ENCODE results near the gene SLC22A17.

SLC22A17 gene

DNA sequence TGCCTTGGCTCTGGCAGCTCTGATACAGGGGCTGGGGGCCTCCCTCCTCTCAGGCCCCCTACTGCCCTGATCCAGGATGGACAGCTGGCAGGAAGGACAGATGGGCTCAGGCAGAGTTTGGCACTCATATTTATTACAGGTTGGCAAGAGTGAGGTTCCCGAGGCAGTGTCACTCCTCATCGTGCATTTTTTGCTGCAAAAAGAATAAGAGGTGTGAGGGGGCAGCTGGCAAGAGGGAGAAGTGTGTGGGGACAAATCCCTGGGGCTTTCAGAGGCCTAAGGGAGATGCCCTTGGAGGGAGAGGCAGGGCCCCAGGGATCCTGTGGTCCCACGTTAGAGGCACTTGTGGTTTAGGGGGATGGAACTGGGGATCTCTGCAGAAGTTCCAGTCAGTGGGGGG lies 29.2 kb upstream of the SLC22A17 start:
- no peak for DNase-seq (ENCODE audit: low spot score)

DNA sequence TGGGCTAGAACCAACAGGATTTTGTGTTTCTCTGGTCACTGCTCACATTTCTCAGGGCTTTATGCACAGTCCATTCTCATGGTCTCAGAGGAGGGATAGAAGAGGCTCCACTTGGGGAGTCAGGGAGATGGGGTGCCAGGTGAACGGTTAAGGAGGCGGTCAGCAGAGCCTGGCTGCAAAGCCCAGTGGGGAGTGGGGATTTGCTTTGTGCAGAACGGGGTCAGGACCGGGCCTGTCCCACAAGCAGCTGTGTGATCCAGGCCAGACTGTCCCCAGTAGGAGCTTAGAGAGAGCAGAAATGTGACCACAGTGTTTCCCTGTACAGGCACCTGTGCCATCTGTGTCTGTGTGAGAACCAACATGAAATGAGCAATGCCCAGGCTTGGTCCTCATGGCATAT lies 28.3 kb upstream of the SLC22A17 start:
- DNase-seq (ENCODE audit: low spot score), result no peak

DNA sequence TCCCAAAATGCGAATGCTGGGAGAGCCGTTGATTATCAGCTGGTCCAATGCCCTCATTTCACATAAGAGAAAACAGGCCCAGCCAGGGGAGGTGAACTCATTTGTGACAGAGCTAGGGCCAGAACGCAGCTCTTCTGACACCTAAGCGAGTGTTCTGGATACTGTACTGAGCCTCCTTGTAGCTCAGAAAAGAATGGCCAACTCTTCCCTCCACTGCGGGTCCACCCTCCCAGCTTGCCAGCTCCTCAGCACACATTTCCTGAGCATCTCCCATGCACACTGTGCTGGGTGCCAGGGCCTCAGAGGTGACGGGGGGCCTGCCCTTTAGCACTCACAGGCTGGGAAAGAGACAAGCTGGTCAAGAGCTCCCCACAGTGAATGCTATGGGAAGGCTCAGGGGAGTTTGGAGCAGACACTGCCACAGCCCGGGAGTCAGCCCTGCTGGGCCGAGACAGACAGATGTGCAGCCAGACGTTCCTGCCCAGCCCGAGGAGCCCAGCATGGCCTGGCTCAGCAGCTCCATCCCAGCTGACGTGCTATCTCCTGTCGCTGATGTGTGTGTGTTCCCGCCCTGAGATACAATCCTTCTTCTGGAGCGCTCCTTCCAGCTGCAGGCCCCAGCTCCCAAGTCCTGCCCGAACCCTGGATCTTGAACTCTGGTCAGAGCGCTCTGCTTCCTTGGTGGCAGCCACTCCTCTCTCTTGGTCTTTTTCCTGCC lies 27.7 kb upstream of the SLC22A17 start:
- no peak for DNase-seq (ENCODE audit: low spot score)

DNA sequence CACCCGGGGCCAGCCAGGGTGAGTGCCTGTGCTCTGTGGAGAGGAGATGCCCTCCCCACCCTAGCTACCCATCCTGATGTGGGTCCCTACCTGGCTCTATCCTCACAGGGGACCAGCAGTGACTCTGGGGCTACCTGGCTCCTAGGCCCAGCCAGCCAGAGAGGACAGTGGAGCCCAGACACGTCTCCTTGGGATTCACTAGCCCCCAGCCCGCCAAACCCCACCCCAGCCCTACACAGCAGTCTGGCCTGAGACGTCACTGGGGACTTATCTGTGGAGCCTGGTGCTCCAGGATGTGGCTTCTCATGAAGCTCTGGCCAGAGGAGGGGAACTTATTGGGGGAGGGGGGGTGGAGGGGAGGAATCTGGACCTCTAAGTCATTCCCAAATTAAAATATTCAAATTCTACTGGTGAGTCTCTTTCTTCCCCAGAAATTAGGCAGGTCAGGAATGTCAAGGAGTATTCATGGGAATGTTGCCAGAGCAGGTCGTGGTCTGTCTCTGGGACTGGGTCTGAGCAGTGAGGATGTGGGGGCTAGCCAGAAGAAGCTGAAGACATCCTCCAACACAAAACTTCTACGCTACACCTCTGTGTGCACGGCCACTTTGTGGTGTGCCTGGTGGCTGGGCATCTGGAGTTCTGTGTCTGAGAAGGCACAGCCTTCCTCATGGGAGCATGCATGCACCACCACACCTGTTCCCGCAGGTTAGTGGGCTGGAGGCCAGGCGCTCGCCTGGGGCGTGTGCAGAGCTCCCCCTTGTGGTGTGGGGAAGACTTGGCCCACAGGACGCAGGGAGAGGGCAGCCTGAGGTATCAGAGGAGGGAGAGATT lies 26.9 kb upstream of the SLC22A17 start:
- DNase-seq (ENCODE audit: low spot score), result peak; percentile 54

DNA sequence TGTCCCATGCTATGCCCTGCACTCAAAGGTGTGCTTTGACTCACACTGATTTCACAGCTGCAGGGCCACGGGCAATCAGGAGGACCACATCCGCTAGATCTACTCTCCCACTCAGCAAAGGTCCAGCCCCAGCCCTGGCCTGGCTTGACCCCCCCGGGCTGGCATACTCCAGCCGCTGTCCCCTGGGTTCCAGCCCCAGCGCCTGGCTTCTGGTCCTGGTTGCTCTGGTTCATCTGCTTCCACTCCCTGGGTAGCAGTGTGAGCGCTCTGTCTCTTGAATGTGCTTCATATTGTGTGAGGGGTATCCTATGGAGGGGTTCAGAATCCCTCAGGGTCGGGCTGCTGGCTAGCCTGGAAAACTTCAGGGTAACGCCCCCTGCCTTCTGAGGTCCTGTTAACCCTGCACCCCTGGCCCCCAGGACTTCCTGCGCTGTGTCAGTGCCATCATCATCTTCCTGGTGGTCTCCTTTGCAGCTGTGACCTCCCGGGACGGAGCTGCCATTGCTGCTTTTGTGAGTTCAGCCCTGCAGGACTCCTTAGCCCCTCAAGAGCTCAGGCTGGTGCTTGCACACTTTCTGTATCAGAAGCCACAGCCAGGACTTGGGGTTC lies 26.0 kb upstream of the SLC22A17 start:
- DNase-seq (ENCODE audit: low spot score), result no peak

DNA sequence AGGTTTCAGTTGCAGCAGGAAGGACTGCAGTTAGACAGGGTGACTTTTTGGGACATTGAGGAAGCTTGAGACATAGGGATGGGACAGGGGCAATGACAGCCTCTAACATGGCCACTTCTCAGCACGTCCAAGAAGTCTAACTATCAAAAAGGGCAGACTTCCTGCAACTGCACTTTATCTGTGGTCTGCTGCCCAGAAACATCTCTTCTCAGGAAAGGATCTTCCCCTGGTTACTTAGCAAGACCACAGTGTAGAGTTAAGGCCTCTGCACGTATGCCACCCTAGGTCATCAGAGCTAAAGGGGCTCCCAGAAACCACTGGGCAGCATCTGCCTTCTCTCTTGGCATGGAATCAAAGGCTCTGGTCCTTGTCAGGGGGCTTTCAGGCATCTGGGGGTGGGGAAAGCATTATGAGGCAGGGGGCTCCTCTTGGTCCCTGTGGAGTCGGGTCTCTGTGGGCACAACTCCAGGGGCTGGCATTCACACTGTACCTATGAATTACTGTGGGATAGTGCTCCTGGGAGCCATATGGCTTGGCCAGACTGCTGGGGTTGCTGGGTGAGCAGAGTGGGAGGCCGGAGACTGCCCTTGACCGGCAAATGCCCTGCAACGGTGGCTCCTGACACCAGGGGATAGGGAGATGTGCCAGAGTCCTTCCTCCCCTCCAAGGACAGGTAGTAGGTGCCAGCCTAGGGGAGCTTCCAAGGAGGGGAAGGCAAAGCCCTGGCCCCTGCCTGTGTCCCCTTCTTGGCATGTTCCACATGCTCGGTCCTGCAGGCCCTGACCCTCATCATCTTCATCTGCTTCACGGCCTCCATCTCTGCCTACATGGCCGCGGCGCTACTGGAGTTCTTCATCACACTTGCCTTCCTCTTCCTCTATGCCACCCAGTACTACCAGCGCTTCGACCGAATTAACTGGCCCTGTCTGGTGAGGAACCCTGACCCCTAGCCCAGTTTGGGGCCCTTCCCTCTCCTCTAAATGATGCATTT lies 25.2 kb upstream of the SLC22A17 start:
- DNase-seq (ENCODE audit: low spot score), result no peak

DNA sequence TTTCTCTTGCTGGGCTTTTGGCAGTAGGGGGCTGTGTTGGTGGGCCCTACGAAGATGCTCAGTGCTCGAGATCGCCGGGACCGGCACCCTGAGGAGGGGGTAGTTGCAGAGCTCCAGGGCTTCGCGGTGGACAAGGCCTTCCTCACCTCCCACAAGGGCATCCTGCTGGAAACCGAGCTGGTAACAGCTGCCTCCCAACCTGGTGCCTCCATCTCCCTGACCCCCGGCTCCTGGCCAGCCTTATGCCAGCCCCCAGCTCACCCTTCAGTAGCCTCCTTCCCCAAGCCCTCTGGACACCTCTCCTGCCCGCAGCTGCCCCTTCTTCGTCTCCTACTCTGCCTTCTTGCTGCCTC lies 24.5 kb upstream of the SLC22A17 start:
- DNase-seq (ENCODE audit: low spot score), result no peak

DNA sequence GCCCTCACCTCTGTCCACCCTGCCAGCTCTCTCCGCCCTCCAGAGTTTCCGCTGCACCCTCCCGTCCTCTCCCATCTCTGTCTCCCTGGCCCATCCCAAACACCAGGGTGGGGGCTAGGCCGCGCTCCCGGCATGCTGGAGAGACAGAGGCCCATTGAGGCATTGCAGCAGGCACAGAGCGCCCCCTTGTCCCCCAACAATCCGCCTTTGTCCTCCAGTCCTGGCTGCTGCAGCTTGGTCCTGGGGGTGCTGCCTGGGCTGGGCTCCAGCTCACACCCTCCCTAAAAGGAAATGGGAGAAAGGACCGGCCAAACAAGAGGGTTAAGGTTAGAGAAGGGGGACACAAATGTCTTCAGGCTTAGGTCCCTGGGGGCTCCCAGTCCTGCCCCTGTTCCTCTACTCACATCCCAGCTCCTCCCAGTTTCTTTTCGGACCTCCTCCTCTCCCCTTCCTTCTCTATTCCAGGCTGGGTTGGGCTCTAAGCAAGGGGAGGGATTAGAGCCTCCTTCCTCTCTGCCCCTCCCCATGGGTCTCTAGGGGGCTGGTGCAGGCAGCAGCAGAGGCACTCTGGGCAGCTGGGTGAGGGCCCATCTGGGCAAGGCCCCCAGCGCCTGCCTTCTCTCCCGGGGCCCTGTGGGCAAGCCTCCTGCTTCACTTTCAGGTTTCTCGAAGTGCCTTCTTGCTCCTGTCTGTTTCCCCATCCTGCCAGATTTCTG lies 24.0 kb upstream of the SLC22A17 start, which contains the start of gene CMTM5:
Gene CMTM5 (plus strand): TSS at position 565 of the 716 bp plus-strand sequence. CDS start 206 bp downstream, outside the sequence.
- DNase-seq (ENCODE audit: low spot score), result no peak

DNA sequence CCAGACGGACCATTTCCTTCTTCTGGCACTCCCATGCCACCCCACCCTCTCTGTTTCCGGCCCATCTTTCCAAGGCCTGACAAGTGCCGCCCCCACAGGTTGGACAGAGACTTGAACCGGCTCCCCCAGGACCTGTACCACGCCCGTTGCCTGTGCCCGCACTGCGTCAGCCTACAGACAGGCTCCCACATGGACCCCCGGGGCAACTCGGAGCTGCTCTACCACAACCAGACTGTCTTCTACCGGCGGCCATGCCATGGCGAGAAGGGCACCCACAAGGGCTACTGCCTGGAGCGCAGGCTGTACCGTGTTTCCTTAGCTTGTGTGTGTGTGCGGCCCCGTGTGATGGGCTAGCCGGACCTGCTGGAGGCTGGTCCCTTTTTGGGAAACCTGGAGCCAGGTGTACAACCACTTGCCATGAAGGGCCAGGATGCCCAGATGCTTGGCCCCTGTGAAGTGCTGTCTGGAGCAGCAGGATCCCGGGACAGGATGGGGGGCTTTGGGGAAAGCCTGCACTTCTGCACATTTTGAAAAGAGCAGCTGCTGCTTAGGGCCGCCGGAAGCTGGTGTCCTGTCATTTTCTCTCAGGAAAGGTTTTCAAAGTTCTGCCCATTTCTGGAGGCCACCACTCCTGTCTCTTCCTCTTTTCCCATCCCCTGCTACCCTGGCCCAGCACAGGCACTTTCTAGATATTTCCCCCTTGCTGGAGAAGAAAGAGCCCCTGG lies 23.0 kb upstream of the SLC22A17 start:
- DNase-seq (ENCODE audit: low spot score), result no peak

DNA sequence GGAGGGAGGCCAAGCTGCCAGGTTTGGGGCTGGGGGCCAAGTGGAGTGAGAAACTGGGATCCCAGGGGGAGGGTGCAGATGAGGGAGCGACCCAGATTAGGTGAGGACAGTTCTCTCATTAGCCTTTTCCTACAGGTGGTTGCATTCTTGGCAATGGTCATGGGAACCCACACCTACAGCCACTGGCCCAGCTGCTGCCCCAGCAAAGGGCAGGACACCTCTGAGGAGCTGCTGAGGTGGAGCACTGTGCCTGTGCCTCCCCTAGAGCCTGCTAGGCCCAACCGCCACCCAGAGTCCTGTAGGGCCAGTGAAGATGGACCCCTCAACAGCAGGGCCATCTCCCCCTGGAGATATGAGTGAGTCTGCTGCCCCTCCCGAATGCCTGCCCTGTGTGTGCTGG lies 20.4 kb upstream of the SLC22A17 start:
- DNase-seq (ENCODE audit: low spot score), result no peak

DNA sequence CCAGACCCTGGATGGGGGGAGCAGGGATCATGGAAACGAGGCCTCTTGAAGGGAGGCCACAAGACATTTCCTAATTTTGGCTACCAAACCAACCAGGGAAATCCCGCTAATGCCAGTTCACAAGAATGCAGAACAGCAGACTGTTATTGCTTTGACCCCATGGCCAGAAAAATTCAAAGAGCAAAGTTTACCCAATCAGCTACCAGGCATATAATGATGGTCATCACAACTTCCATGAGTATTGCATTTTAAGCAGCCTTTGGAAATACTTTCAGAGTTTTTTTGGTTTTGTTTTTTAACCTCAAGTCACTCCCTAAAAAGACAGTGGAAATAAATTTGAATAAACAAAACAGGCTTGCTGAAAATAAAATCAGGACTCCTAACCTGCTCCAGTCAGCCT lies 19.8 kb upstream of the SLC22A17 start, which contains the start of gene IL25:
Gene IL25 (plus strand): TSS at position 301 of the 400 bp plus-strand sequence.
- no peak for DNase-seq (ENCODE audit: low spot score)

DNA sequence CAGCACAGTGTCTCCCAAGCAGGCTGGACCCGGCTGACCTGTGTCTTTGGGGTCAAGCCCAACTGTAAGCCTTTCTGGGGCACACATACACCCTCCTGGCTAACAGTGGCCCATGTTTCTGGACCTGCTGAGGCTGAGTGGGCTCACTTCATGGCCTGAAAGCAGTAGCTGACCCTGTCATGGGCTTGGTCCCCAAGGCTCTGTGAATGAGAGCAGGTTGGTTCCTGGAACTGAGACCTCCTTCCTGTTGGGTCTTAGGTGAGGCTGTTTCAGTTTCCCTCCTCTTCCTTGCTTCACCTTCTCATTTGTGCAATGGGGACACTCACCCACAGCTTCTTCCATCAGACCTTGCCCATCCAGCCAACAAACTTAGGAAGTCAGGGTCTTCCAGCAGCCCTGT lies 19.2 kb upstream of the SLC22A17 start:
- DNase-seq (ENCODE audit: low spot score), result no peak

DNA sequence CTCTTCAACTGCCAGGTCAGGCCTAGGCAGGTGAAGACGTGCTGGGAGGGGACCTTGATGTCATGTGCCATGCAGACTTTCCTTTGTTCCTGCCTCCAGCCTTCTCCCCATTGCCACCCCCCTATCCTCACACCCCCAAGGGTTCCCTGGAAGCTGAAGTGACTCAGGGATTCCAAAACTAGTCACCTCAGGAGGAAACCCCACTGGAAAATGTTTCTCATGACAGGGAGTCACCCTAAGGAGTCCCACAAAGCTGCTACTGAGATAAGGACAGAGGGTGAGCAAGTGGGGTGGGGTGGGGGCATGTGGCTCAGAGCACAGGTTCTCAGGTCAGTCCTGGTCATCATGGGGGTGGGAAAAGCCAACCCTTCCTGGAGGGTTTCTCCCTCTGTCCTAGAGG lies 17.5 kb upstream of the SLC22A17 start:
- no peak for DNase-seq (ENCODE audit: low spot score)

DNA sequence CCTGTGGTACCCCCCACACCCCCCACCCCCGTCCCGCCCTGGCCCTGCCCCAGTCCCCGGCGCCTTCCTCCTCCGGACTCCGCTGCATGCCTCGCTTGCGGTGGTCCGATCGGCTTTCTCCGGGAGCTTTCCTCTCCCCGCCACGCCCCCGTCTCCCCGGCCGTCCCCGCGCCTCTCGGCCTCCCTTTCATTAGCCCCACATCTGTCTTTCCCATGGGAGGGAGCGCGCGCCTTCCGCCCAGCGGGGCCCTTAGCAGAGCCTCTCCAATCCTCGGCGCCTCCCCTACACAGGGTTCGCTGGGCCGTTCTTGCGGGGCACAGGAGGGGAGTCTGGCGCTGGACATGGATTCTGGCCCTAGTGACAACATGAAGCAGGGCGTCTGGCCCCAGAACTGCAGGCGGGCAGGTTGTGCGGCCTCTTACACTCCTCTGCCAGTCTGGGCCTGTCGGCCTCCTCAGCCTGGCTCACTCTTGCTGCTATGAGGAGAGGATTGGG lies 13.8 kb upstream of the SLC22A17 start:
- no peak for DNase-seq (ENCODE audit: low spot score)

DNA sequence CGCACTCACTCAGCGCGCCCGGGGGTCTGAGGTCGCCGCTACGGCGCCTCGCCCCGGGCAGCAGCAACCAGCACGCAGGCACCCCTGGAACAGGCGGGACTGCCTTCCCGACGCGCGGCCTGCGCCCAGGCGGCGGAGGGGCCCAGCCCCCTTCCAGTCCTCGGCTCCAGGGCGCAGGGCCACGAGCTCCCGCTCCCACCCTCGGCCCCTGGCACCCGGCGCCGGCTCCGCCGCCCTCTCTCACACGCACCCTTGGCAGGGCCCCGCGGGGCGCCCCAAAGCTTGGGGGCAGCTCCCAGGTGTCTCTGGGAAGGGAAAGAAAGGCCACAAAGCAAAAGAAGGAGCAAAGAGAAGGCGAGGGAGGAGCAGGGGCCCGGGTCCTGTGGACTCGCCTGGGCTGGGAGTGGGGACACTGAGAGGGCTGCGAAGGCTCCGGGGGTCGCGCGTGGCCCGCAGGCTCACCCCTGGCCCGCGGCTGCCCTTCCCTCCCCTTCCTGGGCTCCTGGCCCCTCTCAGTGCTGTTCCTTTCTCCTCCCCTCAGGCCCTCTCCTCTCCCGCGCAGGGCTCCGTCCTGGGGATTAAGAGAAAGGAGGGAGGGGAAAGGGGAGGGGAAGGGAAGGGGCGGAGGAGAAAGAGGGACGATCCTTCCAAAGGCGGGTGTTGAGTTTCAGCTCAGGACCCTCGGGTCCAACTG lies 13.2 kb upstream of the SLC22A17 start:
- no peak for DNase-seq (ENCODE audit: low spot score)

DNA sequence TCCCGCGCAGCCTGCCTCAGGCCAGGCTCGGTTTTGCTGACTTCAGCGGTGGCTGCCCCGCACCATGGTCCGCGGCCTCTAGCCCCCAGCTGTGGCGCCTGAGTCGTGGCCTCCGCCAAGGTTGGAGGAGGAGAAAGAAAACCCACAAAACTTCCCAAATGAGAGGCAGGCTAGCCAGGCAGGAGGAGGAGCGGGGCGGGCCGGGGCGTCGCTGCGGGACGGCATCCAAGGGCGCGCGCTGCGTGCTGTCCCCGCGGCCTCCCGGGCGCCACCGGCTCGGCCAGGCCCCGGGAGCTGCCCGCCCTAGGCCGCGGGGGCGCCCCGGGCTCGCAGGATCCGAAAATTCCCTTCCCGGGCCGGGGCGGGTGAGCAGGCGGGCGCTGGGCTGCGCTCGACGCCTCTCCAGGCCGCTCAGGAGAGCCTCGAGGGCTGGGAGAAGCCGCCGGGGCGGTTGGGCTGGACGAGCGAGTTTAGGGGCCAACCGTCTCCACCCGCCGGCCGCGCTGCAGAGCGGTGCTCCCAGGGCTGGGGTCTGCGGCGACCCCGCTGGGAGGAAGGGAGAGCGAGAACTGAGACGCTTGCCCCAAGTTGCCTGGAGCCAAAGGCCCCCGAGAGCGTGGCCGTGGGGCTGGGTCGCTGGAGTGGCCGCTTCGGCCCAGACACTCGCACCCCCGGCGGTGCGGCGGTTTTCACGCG lies 12.5 kb upstream of the SLC22A17 start, which contains the start of gene EFS:
Gene EFS (minus strand): TSS at position 137 of the 696 bp plus-strand sequence. CDS start 147 bp downstream, outside the sequence.
- DNase-seq (ENCODE audit: low spot score), result no peak

DNA sequence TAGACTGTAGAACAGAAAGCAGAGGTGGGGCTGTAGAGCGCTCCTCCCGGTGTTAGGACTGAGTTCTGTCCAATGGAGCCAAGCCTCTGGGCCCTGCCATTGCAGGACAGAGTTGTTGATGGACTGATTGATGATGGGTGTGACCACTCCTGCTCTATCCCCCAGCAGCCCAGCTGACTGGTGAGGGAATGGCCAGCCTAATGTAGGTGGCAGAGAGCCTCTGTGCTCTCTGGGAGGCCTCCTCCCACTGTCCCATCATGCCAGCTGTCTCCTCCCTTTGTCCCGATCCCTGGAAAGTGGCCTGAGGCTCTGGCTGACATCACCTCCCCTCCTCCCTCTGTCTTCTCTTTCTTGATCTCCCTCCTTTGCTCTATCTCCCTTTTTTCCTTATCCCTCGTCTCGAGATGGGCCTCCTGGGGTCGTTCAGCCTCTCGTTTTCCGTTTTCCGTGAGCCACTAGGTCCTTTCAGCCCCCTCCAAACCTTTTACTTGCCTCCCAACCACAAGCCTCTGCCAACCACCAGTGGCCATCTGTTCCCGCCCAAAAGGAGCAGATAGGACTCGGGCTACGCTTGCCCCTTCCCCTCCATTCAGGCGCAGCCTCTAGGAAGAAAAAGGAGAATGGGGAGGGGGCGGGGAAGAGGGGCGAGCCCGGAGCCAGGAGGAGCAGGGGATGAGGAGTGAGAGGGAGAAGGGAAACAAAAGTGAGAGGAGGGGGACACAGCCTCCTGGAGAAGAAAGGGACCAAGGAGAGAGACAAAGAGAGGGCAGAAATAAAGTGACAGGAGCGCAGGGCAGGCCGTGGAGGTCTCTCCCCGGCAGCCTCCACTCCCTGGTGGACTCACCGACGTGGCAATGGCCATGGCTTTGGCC lies 11.7 kb upstream of the SLC22A17 start:
- no peak for DNase-seq (ENCODE audit: low spot score)

DNA sequence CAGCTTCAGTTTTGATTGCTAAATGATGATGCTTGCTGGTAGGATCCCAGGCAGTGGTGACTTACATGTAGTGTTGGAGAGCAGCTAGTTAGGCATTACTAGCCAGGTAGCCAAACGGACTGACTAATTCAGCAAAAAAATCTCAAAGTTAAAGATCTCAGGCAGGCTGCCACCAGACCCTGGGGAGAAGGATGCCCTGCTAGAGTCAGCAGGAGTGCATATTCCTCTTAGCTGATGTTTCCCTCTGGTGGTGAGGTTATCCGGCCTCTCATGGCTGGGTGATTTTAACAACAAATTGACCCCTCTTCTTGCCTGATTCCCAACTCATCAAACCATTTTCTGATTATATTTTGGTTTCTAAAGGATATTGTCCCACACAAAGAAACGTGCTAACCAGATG lies 9.5 kb upstream of the SLC22A17 start:
- DNase-seq (ENCODE audit: low spot score), result no peak

Data from activated CD4-positive, alpha-beta T cell treated with anti-CD3 and anti-CD28 coated beads, Interleukin-2, Interleukin-4, amounts not matched to agents 100 ng/mL and 50 ng/mL, durations not matched to agents 16 hours and 8 hours (primary cell).